AG04450 (cell line): ENCODE data around the gene ADAP2. TPM values are rescaled to one million over a fixed set of nuclear protein-coding genes. Genes with fewer than 3 reads are reported as not detected.
"Not testable (repeated sequence)": the region's sequence is repeated elsewhere in the genome, so short reads cannot be mapped to it uniquely, and the experiment has no call there.

ENCODE experiments used
- CTCF ChIA-PET: fragments of 300-600, 350-600 bp; formaldehyde crosslinking; extraction: SDS; loops from one replicate; lab custom pipeline; 2022; ENCODE audit warnings: antibody characterized with exemption, inconsistent platforms; lab: Charles Lee
- POLR2A ChIA-PET: fragments of 350-600 bp; formaldehyde crosslinking; extraction: SDS; loops from one replicate; lab custom pipeline; 2021; ENCODE audit warnings: antibody characterized with exemption, inconsistent platforms; lab: Yijun Ruan, JAX
- DNase-seq: peaks from one replicate; pipeline ENCODE4 v3.0.0-alpha.2; 2011; ENCODE audit warnings: low read depth, low spot score
- H3K27ac ChIP-seq: one replicate; pipeline ENCODE4 v1.5.1; 2012; ENCODE audit warnings: low read depth, low read length, control low read depth
- H3K27me3 ChIP-seq: one replicate; pipeline ENCODE4 v1.6.0; 2012; ENCODE audit warnings: low read length; ENCODE audit not compliant: control insufficient read depth, insufficient read depth
- H3K4me3 ChIP-seq: 2 replicates; pipeline ENCODE4 v1.5.1; 2011; ENCODE audit warnings: mild to moderate bottlenecking, low read depth, low read length, control low read depth
- H3K9me3 ChIP-seq: 2 replicates; pipeline ENCODE4 v1.5.1; 2012; ENCODE audit warnings: low read length; ENCODE audit not compliant: control insufficient read depth, insufficient read depth
- polyA plus RNA-seq: library from polyadenylated mRNA; depleted of rRNA; stranded (reverse); fragments of >200 nt; gene quantifications from 2 replicates; pipeline ENCODE4 v1.2.3, GENCODE V29; 2011
- TF ChIP-seq, protein P1 (sequence below): IDR thresholded peaks from 2 replicates; pipeline ENCODE4 v1.5.1; 2011; ENCODE audit warnings: low read depth, low read length, control low read depth, inconsistent platforms

The ADAP2 gene
- polyA plus RNA-seq, 1 experiment = 1.4 TPM

DNA sequence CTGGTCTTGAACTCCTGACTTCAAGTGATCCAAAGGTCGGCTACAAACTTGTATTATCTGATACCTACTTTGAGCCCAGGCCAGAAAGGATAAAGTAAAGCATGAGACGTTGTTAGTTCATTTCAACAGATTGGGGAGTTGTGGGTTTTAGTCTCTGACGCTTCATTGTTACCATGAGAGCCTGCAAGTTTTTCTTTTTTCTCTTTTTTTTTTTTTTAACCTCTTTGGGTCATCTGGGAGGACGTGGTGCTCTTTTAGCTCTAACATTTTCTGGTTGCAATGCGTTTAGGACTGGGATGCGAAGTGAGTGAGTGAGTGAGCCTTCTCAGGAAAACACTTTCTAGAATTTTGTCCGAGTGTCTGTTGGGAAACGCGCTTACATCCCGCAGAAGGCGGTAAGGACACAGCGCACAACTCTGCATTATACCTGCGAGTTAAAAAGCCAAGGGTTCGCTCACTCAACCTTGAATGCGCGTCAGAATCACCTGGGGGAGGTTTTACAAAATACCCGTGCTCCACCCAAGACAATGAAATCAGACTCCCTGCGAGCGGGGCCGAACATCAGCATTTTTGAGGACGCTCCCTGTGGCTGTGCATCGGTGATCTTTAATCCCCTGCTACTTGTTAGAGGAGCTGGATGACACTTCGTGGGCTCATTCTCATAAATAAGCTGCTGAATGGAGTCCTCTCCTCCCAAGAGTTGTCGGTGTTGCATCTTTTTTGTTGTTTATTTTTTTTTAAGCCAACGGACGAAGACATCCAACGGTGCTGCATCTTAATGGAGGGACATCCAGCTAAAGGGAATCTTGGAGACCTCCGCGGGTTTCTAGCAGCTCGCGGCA lies 48.5 kb downstream of the ADAP2 start:
- H3K4me3 ChIP-seq = peak overlapping the region; percentile 71
- DNase-seq = no peak
- ChIA-PET POLR2A (interaction anchor here (0.6 to 1.3 kb wide), 5 partner anchors 14 to 135 kb away, joined by 3 to 6 read pairs (median 3); no protein-coding TSS in a partner anchor), CTCF (interaction anchor here (0.5 to 1.9 kb wide), 9 partner anchors 11 to 884 kb away, joined by 3 to 10 read pairs (median 3); no protein-coding TSS in a partner anchor)
- TF ChIP-seq, protein P1, sequence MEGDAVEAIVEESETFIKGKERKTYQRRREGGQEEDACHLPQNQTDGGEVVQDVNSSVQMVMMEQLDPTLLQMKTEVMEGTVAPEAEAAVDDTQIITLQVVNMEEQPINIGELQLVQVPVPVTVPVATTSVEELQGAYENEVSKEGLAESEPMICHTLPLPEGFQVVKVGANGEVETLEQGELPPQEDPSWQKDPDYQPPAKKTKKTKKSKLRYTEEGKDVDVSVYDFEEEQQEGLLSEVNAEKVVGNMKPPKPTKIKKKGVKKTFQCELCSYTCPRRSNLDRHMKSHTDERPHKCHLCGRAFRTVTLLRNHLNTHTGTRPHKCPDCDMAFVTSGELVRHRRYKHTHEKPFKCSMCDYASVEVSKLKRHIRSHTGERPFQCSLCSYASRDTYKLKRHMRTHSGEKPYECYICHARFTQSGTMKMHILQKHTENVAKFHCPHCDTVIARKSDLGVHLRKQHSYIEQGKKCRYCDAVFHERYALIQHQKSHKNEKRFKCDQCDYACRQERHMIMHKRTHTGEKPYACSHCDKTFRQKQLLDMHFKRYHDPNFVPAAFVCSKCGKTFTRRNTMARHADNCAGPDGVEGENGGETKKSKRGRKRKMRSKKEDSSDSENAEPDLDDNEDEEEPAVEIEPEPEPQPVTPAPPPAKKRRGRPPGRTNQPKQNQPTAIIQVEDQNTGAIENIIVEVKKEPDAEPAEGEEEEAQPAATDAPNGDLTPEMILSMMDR = peak; percentile 56
- H3K27me3 ChIP-seq = no peaks in the 10 kb centered on the region
- peak overlapping the region; percentile 77 for H3K27ac ChIP-seq
- peaks cover 4% of the 10 kb centered on the region; the same call in 1 of the 2 replicates for H3K9me3 ChIP-seq

DNA sequence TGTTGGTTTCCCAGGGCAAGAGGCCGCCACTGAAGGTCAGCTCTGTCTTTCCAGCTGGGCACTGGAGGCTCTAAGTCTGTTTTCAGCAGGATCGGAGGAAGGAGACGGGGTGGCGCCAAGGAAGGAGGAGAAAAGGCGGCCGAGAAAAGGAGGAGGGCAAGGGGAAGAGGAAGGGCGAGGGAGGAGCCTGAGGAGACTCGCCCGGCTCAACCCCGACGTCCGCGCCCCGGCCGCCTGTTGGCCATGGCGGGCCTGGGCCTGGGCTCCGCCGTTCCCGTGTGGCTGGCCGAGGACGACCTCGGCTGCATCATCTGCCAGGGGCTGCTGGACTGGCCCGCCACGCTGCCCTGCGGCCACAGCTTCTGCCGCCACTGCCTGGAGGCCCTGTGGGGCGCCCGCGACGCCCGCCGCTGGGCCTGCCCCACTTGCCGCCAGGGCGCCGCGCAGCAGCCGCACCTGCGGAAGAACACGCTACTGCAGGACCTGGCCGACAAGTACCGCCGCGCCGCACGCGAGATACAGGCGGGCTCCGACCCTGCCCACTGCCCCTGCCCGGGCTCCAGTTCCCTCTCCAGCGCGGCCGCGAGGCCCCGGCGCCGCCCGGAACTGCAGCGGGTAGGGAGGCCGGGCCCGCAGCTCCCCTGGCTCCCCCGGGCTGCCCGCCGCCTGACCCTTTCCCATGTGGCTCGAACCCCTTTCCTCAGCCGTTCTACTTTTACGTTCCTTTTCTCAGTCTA lies 49.3 kb downstream of the ADAP2 start, which contains the start of gene RNF135:
RNF135 (plus strand) TSS at position 209 of the 737 bp plus-strand sequence; CDS start at position 244, 35 bp downstream.
- DNase-seq = peak; percentile 59
- Histone ChIP-seq H3K9me3 (peaks cover 4% of the 10 kb centered on the region; the same call in 1 of the 2 replicates), H3K27me3 (no peaks in the 10 kb centered on the region), H3K4me3 (peak within 1 kb of the TSS; percentile 71), H3K27ac (peak within 1 kb of the TSS; percentile 77)
- ChIA-PET CTCF (interaction anchor here (0.5 to 1.9 kb wide), 8 partner anchors 12 to 883 kb away, joined by 3 to 10 read pairs (median 3); no protein-coding TSS in a partner anchor), POLR2A (interaction anchor here (0.6 to 1.3 kb wide), 5 partner anchors 15 to 135 kb away, joined by 3 to 6 read pairs (median 3); no protein-coding TSS in a partner anchor)
- TF ChIP-seq, protein P1 = peak; percentile 25

DNA sequence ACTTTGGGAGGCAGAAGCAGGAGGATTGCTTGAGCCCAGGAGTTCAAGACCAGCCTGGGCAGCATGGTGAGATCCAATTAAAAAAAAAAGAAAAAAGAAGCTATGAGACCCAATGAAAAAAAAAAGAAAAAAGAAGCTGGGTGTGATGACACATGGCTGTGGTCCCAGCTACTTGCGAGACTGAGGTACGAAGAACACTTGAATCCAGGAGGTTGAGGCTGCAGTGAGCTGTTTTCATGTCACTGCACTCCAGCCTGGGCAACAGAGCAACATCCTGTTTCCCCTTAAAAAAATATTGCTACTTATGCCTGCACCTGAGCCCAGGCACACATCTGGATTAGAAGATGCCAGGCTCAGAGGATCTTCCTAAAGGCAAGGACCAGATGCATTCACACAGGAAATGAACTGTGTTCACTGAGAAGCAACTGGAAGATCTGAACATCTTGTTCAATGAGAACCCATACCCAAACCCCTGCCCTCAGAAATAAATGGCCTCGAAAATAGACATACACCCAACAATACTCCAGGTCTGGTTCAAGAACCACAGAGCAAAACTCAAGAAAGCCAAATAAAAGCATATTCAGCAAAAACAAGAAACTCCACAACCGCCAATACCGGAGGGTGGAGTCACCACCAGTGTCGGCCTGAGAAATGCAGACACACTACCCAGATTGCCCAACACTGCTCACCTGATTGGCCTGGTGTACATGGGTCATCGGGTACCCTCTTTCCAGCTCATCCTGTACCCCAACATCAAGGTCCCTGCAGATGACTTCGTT lies 53.5 kb downstream of the ADAP2 start:
- POLR2A ChIA-PET = no interaction called here
- H3K27ac ChIP-seq = no peak overlapping the region
- CTCF ChIA-PET = no interaction called here
- H3K9me3 ChIP-seq = peaks cover 4% of the 10 kb centered on the region; the same call in 1 of the 2 replicates
- no peak for DNase-seq
- TF ChIP-seq, protein P1 = no peak
- H3K4me3 ChIP-seq = no peak overlapping the region
- no peaks in the 10 kb centered on the region for H3K27me3 ChIP-seq

DNA sequence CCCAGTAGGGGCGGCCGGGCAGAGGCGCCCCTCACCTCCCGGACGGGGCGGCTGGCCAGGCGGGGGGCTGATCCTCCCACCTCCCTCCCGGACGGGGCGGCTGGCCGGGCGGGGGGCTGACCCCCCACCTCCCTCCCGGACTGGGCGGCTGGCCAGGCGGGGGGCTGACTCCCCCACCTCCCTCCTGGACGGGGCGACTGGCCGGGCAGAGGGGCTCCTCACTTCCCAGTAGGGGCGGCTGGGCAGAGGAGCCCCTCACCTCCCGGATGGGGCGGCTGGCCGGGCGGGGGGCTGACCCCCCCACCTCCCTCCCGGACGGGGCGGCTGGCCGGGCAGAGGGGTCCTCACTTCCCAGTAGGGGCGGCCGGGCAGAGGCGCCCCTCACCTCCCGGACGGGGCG lies 58.2 kb downstream of the ADAP2 start:
- H3K27ac ChIP-seq, CTCF ChIA-PET, H3K4me3 ChIP-seq, H3K9me3 ChIP-seq, POLR2A ChIA-PET, DNase-seq, H3K27me3 ChIP-seq: not testable (repeated sequence)
